ENCODE measurements around the gene MTMR4.

The MTMR4 gene

DNA sequence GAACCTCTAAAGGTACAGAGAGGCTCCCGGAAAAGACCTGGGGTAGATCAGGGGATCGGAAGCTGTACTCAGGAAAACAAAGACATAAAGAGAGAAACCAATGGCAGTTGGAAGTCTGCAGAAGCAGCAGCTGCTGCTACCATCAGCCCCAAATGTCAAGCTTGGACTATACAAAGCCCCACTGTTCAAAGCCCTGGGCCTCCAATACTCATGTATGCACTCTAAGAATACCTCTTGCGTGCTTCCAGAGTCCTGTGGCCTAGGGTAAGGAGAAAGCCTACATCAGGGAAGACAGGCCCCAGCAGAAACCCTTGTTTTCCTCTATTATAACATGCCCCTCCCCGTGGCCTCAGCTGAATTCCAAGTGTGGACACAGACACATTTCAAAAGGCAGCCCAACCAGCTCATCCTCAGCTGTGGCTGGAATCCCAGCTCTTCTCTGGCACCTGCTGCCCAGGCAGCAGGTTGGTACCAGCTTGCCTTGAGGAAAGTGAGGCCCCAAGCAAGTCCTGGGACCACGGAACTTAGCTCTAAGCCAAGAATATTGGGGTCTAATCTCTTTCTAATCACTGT lies 19.3 kb upstream of the MTMR4 start:
- Histone ChIP-seq H3K27me3 (ENCODE audit: control insufficient read depth, insufficient read depth, low read length) (no peaks in the 10 kb centered on the region), H3K4me3 (ENCODE audit: low read length) (no peak overlapping the region), H3K9ac (ENCODE audit: low read length) (no peak overlapping the region), H3K4me1 (ENCODE audit: control insufficient read depth, insufficient read depth, low read length) (no peaks in the 10 kb centered on the region), H3K36me3 (ENCODE audit: control insufficient read depth, insufficient read depth, low read length) (no peaks in the 10 kb centered on the region), H3K27ac (ENCODE audit: low read depth, low read length) (no peak overlapping the region)

- Histone ChIP-seq H3K36me3 (ENCODE audit: control insufficient read depth, insufficient read depth, low read length) (no peaks in the 10 kb centered on the region), H3K9ac (ENCODE audit: low read length) (no peak overlapping the region), H3K4me3 (ENCODE audit: low read length) (peak overlapping the region; percentile 64), H3K27me3 (ENCODE audit: control insufficient read depth, insufficient read depth, low read length) (no peaks in the 10 kb centered on the region), H3K27ac (ENCODE audit: low read depth, low read length) (no peak overlapping the region), H3K4me1 (ENCODE audit: control insufficient read depth, insufficient read depth, low read length) (no peaks in the 10 kb centered on the region)
These were observed 18.1 kb upstream of the MTMR4 start for GRCh38 chr17:58532555-58532951.

DNA sequence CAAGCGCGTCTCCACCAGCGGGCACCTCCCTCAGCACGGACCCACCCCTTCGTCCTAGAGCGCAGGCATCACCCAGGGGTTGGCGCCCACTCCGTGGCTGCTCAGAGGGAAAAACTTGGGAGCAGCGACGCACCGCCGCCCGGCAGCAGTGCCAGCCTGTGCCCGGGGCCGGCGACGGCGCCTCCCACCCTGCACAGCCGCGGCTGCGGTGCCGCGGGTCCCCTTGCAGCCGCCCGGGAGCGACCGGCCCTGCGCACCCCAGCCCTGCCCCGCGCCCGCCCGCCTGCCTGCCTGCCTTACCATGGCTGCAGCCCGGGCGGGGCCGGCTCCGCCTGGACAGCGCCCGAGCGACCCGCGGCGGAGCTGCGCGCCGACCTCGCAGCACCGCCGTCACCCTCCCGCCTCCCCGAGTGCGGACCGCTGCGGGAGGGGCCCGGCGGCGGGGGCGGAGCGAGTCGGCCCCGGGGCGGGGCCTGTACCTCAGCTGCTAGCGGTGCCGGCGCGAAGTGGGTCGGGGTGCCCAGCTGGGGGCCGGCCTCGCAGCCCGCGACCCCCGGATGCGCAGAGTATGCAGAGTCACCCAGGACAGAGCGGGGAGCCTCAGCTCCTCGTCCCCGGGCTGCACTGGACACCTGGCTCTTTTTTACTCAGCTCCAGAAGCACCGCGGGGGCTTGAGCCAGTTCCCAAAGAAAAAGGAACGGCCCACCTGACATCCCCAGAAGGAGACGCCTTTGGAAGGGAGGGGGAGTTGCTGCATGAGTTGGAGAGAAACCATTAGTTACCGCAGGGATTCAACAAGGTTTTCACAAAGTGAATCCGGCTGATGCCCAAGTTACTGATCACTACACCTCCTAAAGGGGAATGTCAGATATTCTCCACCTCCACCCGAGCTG lies 17.5 kb upstream of the MTMR4 start:
- Histone ChIP-seq H3K27me3 (ENCODE audit: control insufficient read depth, insufficient read depth, low read length) (no peaks in the 10 kb centered on the region), H3K36me3 (ENCODE audit: control insufficient read depth, insufficient read depth, low read length) (no peaks in the 10 kb centered on the region), H3K4me1 (ENCODE audit: control insufficient read depth, insufficient read depth, low read length) (no peaks in the 10 kb centered on the region), H3K9ac (ENCODE audit: low read length) (no peak overlapping the region), H3K4me3 (ENCODE audit: low read length) (peak overlapping the region; percentile 64), H3K27ac (ENCODE audit: low read depth, low read length) (no peak overlapping the region)

DNA sequence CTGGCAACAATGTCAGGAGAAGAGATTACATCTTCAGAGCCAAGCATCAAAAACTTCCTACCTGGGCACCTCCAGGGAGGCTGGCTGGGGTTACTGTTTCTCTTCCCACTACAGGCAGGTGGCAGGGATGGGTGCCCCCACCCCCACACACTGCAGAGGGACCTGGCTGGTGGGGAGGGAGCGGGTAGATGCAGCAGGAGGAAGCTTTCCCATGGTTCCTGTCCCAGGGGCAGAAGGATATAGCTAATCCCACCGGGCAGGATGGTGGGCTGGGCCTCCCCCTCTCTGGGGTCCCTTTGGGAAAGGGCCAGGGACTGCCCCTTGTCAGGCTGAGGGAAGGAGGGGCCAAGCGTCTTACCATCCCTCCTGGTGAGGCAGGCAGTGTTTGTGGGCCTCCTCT lies 16.7 kb upstream of the MTMR4 start:
- Histone ChIP-seq H3K4me1 (ENCODE audit: control insufficient read depth, insufficient read depth, low read length) (no peaks in the 10 kb centered on the region), H3K27ac (ENCODE audit: low read depth, low read length) (no peak overlapping the region), H3K36me3 (ENCODE audit: control insufficient read depth, insufficient read depth, low read length) (no peaks in the 10 kb centered on the region), H3K4me3 (ENCODE audit: low read length) (peak overlapping the region; percentile 64), H3K27me3 (ENCODE audit: control insufficient read depth, insufficient read depth, low read length) (no peaks in the 10 kb centered on the region), H3K9ac (ENCODE audit: low read length) (no peak overlapping the region)

DNA sequence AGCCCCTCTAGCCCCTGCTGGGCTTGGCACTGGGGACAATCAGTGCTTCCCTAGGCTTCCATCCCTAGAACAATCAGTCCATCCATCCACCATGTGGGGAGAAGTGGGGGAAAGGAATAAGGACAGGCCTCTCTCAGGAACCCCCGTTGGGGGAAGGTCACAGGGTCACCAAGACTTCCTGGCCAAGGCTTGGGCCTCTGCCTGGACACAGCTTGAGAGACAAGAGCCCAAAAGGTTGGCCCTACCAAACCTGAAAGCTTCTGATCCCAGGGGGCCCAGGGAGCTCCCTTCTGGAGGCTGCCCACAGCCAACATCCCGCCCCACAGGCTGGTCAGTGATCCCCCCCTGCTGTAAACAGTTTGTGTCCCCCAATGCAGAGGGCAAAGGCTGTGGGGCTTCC lies 16.2 kb upstream of the MTMR4 start:
- no peaks in the 10 kb centered on the region for H3K4me1 ChIP-seq (ENCODE audit: control insufficient read depth, insufficient read depth, low read length)
- no peaks in the 10 kb centered on the region for H3K36me3 ChIP-seq (ENCODE audit: control insufficient read depth, insufficient read depth, low read length)
- H3K27ac ChIP-seq (ENCODE audit: low read depth, low read length): no peak overlapping the region
- H3K27me3 ChIP-seq (ENCODE audit: control insufficient read depth, insufficient read depth, low read length): no peaks in the 10 kb centered on the region
- H3K4me3 ChIP-seq (ENCODE audit: low read length): no peak overlapping the region
- H3K9ac ChIP-seq (ENCODE audit: low read length): no peak overlapping the region

GRCh38 chr17:58529275-58529674 lies 14.8 kb upstream of the MTMR4 start:
- H3K36me3 ChIP-seq (ENCODE audit: control insufficient read depth, insufficient read depth, low read length): no peaks in the 10 kb centered on the region
- H3K4me3 ChIP-seq (ENCODE audit: low read length): no peak overlapping the region
- no peaks in the 10 kb centered on the region for H3K4me1 ChIP-seq (ENCODE audit: control insufficient read depth, insufficient read depth, low read length)
- H3K9ac ChIP-seq (ENCODE audit: low read length): no peak overlapping the region
- H3K27me3 ChIP-seq (ENCODE audit: control insufficient read depth, insufficient read depth, low read length): no peaks in the 10 kb centered on the region
- no peak overlapping the region for H3K27ac ChIP-seq (ENCODE audit: low read depth, low read length)

DNA sequence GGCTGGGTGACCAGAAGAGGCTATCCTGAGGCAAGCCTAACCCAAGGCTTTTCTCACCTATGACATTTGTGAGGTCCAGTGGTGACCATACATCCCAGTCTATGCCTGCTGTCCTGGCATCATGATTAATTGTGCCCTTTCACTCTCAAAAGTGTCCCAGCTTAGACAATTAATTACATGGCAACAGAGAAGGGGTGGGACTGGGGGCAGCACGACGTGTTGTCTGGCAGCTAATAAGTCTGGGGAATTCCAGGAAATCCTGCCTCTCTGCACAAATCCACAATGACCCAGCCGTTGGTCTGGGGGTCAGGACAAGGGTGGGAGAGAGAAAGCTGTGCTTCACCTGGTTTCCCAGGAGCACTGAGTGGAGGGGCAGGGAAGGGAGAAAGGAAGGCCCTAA lies 14.0 kb upstream of the MTMR4 start:
- Histone ChIP-seq H3K4me1 (ENCODE audit: control insufficient read depth, insufficient read depth, low read length) (no peaks in the 10 kb centered on the region), H3K27me3 (ENCODE audit: control insufficient read depth, insufficient read depth, low read length) (no peaks in the 10 kb centered on the region), H3K36me3 (ENCODE audit: control insufficient read depth, insufficient read depth, low read length) (no peaks in the 10 kb centered on the region), H3K9ac (ENCODE audit: low read length) (no peak overlapping the region), H3K27ac (ENCODE audit: low read depth, low read length) (no peak overlapping the region), H3K4me3 (ENCODE audit: low read length) (no peak overlapping the region)

- Histone ChIP-seq H3K4me1 (ENCODE audit: control insufficient read depth, insufficient read depth, low read length) (no peaks in the 10 kb centered on the region), H3K4me3 (ENCODE audit: low read length) (no peak overlapping the region)
These were observed 13.5 kb upstream of the MTMR4 start for GRCh38 chr17:58527949-58528348.

DNA sequence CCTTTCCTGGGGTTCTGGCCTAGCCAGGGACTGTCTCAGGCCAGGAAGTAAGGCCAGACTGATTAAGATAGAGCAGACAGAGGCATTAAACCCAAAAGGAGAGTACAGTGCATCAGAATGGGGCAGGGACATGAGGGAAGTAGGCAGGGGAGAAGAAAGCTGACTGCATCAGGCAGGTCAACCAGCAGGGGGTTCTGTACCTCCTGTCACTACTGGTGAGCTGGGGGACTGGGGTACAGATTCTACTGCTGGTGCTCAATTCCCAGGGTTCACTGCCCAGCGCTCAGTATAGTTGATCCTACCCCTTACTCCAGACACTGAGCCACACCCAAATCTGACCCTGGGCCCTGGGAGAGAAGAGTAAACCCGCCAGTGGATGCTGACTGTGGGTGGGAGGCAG lies 12.9 kb upstream of the MTMR4 start:
- H3K27me3 ChIP-seq (ENCODE audit: control insufficient read depth, insufficient read depth, low read length): no peaks in the 10 kb centered on the region
- H3K27ac ChIP-seq (ENCODE audit: low read depth, low read length): no peak overlapping the region
- H3K4me3 ChIP-seq (ENCODE audit: low read length): no peak overlapping the region
- no peaks in the 10 kb centered on the region for H3K4me1 ChIP-seq (ENCODE audit: control insufficient read depth, insufficient read depth, low read length)
- no peak overlapping the region for H3K9ac ChIP-seq (ENCODE audit: low read length)
- no peaks in the 10 kb centered on the region for H3K36me3 ChIP-seq (ENCODE audit: control insufficient read depth, insufficient read depth, low read length)

More at GRCh38 chr17:58527949-58528348, 13.5 kb upstream of the MTMR4 start:
- Histone ChIP-seq H3K27ac (ENCODE audit: low read depth, low read length) (no peak overlapping the region), H3K36me3 (ENCODE audit: control insufficient read depth, insufficient read depth, low read length) (no peaks in the 10 kb centered on the region), H3K9ac (ENCODE audit: low read length) (no peak overlapping the region), H3K27me3 (ENCODE audit: control insufficient read depth, insufficient read depth, low read length) (no peaks in the 10 kb centered on the region)

GRCh38 chr17:58525239-58525638 lies 10.8 kb upstream of the MTMR4 start:
- Histone ChIP-seq H3K4me1 (ENCODE audit: control insufficient read depth, insufficient read depth, low read length) (no peaks in the 10 kb centered on the region), H3K9ac (ENCODE audit: low read length) (no peak overlapping the region), H3K27ac (ENCODE audit: low read depth, low read length) (no peak overlapping the region), H3K4me3 (ENCODE audit: low read length) (no peak overlapping the region), H3K36me3 (ENCODE audit: control insufficient read depth, insufficient read depth, low read length) (no peaks in the 10 kb centered on the region), H3K27me3 (ENCODE audit: control insufficient read depth, insufficient read depth, low read length) (no peaks in the 10 kb centered on the region)

GRCh38 chr17:58521680-58522079 lies 7.2 kb upstream of the MTMR4 start:
- Histone ChIP-seq H3K36me3 (ENCODE audit: control insufficient read depth, insufficient read depth, low read length) (no peaks in the 10 kb centered on the region), H3K4me1 (ENCODE audit: control insufficient read depth, insufficient read depth, low read length) (peaks cover 6% of the 10 kb centered on the region), H3K27me3 (ENCODE audit: control insufficient read depth, insufficient read depth, low read length) (no peaks in the 10 kb centered on the region), H3K9ac (ENCODE audit: low read length) (no peak overlapping the region), H3K27ac (ENCODE audit: low read depth, low read length) (no peak overlapping the region), H3K4me3 (ENCODE audit: low read length) (no peak overlapping the region)

DNA sequence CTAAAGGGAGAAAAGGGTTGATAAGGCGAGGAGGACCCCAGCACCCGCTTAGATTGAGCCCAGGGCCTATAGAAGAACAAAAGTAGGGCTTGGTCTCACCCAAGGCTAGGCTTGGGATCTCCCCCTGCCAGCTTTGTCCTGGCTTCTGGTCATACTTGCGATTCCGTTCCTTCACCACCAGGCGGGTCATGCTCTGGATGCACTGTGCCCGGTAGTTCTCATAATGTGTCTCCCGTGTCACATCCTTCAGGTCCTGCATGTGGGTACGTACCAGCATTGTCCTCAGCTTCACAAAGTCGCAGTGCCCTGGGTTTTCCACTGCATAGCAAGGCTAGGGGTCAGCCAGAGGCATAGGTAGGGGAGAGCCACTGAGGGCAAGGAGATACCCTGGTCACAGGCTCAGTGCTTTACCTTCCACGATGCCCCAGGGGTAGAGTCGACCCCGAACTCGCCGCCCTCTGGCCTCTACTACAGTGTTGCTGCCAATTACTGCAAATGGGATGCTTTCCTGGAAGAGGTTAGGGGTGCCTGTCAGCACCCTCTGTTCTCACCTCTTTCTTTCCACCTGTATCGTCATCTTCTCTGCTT lies 6.5 kb upstream of the MTMR4 start:
- H3K9ac ChIP-seq (ENCODE audit: low read length): no peak overlapping the region
- no peaks in the 10 kb centered on the region for H3K36me3 ChIP-seq (ENCODE audit: control insufficient read depth, insufficient read depth, low read length)
- H3K27ac ChIP-seq (ENCODE audit: low read depth, low read length): no peak overlapping the region
- no peak overlapping the region for H3K4me3 ChIP-seq (ENCODE audit: low read length)
- H3K27me3 ChIP-seq (ENCODE audit: control insufficient read depth, insufficient read depth, low read length): no peaks in the 10 kb centered on the region
- H3K4me1 ChIP-seq (ENCODE audit: control insufficient read depth, insufficient read depth, low read length): peaks cover 9% of the 10 kb centered on the region
